ENCODE results near the gene CYP26A1.

CYP26A1 gene

DNA sequence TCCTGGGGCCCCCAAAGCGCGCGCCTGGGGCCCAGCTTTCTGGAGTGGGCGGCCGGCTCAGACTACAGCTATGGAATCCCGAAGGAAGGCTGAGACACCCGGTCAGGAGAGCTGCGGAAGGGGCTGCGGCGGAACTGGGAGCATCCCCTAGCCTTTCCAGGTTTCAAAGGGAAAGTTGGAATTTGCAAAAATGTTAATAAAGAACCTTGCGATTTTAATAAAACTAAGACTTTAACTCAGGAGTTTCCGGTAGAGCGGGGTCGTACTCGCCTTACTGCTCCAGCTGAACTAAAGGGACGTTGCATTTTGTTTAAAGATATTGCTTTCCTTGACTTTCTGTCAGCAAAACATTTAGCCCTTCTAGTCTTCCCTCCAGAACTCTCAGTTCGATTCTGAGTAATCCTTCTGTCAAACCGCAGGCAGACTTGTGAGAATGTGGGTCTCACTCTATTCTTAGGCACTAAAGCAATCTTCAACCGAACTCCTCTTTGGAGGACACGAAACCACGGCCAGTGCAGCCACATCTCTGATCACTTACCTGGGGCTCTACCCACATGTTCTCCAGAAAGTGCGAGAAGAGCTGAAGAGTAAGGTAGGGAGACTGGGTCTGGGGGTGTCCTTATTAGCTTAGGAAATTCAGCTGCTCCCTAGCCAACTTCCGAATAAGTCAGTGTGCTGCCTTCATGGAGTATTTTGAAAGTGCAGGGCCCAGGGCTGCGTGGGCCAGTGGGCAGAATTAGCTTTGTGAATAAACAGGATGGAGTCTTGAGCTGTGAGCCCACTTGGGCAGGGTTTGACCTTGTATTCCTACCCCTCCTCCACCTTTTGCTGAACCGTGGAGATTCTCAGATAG is 1.9 kb downstream of the CYP26A1 start:
- Histone ChIP-seq H4K20me1 (ENCODE audit: insufficient read depth, low read length) (no peaks in the 10 kb centered on the region), H3K9ac (ENCODE audit: low read length) (peak overlapping the region; percentile 61), H3K79me2 (ENCODE audit: low read length) (peaks cover 26% of the 10 kb centered on the region), H3K4me2 (ENCODE audit: low read depth, low read length) (peak overlapping the region; percentile 90), H3K4me3 (ENCODE audit: low read length) (peak overlapping the region; percentile 97), H2AFZ (ENCODE audit: low read length) (peak overlapping the region; percentile 87; the same call in 1 of the 2 replicates), H3K9me3 (replicated peaks; ENCODE audit: insufficient read depth, low read length) (no peaks in the 10 kb centered on the region), H3F3A (ENCODE audit: insufficient read depth, low read length) (peaks cover 57% of the 10 kb centered on the region), H3K36me3 (replicated peaks; ENCODE audit: insufficient read depth, low read length) (no peaks in the 10 kb centered on the region), H3K4me1 (ENCODE audit: low read length) (peaks cover 41% of the 10 kb centered on the region), H3K27ac (ENCODE audit: low read length) (peak overlapping the region; percentile 51; the same call in 1 of the 2 replicates), H3K27me3 (replicated peaks; ENCODE audit: insufficient read depth, low read length) (peaks cover under 1% of the 10 kb centered on the region; the same call in 1 of the 2 replicates), H3K9me2 (replicated peaks; ENCODE audit: insufficient read depth, low read length) (no peaks in the 10 kb centered on the region)
- TF ChIP-seq EZH2 (optimal IDR thresholded peaks at IDR 0.05; ENCODE audit: low read depth, low read length): no peak
- TF ChIP-seq EZH2phosphoT487 (IDR thresholded peaks at IDR 0.05; ENCODE audit: low read length): no peak
- TF ChIP-seq, protein P1, sequence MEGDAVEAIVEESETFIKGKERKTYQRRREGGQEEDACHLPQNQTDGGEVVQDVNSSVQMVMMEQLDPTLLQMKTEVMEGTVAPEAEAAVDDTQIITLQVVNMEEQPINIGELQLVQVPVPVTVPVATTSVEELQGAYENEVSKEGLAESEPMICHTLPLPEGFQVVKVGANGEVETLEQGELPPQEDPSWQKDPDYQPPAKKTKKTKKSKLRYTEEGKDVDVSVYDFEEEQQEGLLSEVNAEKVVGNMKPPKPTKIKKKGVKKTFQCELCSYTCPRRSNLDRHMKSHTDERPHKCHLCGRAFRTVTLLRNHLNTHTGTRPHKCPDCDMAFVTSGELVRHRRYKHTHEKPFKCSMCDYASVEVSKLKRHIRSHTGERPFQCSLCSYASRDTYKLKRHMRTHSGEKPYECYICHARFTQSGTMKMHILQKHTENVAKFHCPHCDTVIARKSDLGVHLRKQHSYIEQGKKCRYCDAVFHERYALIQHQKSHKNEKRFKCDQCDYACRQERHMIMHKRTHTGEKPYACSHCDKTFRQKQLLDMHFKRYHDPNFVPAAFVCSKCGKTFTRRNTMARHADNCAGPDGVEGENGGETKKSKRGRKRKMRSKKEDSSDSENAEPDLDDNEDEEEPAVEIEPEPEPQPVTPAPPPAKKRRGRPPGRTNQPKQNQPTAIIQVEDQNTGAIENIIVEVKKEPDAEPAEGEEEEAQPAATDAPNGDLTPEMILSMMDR (IDR thresholded peaks at IDR 0.05; ENCODE audit: low read length): no peak
- DNase-seq: peak; percentile 88

GRCh38 chr10:93076871-93077270 is 3.2 kb downstream of the CYP26A1 start:
- no peaks in the 10 kb centered on the region for H3K9me2 ChIP-seq (replicated peaks; ENCODE audit: insufficient read depth, low read length)
- H3K4me2 ChIP-seq (ENCODE audit: low read depth, low read length): peak overlapping the region; percentile 90
- no peaks in the 10 kb centered on the region for H3K36me3 ChIP-seq (replicated peaks; ENCODE audit: insufficient read depth, low read length)
- H3K79me2 ChIP-seq (ENCODE audit: low read length): peaks cover 26% of the 10 kb centered on the region
- H3F3A ChIP-seq (ENCODE audit: insufficient read depth, low read length): peaks cover 46% of the 10 kb centered on the region
- no peak overlapping the region for H3K27ac ChIP-seq (ENCODE audit: low read length)
- H2AFZ ChIP-seq (ENCODE audit: low read length): no peak overlapping the region
- no peak overlapping the region for H3K9ac ChIP-seq (ENCODE audit: low read length)
- peak overlapping the region; percentile 97 for H3K4me3 ChIP-seq (ENCODE audit: low read length)
- H3K27me3 ChIP-seq (replicated peaks; ENCODE audit: insufficient read depth, low read length): peaks cover 11% of the 10 kb centered on the region; the same call in 1 of the 2 replicates
- no peaks in the 10 kb centered on the region for H3K9me3 ChIP-seq (replicated peaks; ENCODE audit: insufficient read depth, low read length)
- DNase-seq: no peak
- no peaks in the 10 kb centered on the region for H4K20me1 ChIP-seq (ENCODE audit: insufficient read depth, low read length)
- no peak for TF ChIP-seq EZH2 (optimal IDR thresholded peaks at IDR 0.05; ENCODE audit: low read depth, low read length)
- TF ChIP-seq EZH2phosphoT487 (IDR thresholded peaks at IDR 0.05; ENCODE audit: low read length): no peak
- TF ChIP-seq, protein P1 (IDR thresholded peaks at IDR 0.05; ENCODE audit: low read length): no peak
- H3K4me1 ChIP-seq (ENCODE audit: low read length): peaks cover 38% of the 10 kb centered on the region

DNA sequence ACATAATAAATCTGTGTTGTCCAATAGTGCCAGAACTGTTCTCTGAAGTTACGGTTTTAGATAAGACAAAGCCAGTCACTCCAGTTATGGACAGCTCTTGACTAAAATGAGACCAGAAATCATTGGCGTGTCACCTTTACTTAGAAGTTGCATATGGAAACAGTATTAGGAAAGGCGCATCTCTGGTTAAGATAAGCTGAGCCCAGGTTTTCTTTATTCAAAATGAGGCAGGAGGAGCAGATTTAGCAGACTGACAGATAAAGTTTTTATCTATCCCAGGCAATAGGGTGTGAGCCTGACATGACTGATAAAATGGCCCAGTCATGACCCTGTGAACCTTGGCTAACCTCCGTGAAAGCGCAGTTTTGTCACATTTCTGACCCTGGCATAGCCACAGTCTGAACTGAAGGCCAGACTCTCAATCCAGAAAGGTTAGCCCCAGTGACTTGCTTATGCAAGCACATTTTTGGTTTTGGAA is 4.2 kb downstream of the CYP26A1 start:
- H3K9me2 ChIP-seq (replicated peaks; ENCODE audit: insufficient read depth, low read length): no peaks in the 10 kb centered on the region
- DNase-seq: peak; percentile 63
- no peak for TF ChIP-seq EZH2phosphoT487 (IDR thresholded peaks at IDR 0.05; ENCODE audit: low read length)
- TF ChIP-seq, protein P1 (IDR thresholded peaks at IDR 0.05; ENCODE audit: low read length): no peak
- TF ChIP-seq EZH2 (optimal IDR thresholded peaks at IDR 0.05; ENCODE audit: low read depth, low read length): no peak
- 0 out of 2 replicates have a peak overlapping the region, but pooled peaks have one; percentile 10 for H3K4me2 ChIP-seq (ENCODE audit: low read depth, low read length)
- peaks cover 32% of the 10 kb centered on the region for H3K4me1 ChIP-seq (ENCODE audit: low read length)
- no peaks in the 10 kb centered on the region for H4K20me1 ChIP-seq (ENCODE audit: insufficient read depth, low read length)
- H3K27me3 ChIP-seq (replicated peaks; ENCODE audit: insufficient read depth, low read length): peaks cover 12% of the 10 kb centered on the region; the same call in 1 of the 2 replicates
- H3K36me3 ChIP-seq (replicated peaks; ENCODE audit: insufficient read depth, low read length): no peaks in the 10 kb centered on the region
- no peak overlapping the region for H3K27ac ChIP-seq (ENCODE audit: low read length)
- no peak overlapping the region for H3K4me3 ChIP-seq (ENCODE audit: low read length)
- peaks cover 26% of the 10 kb centered on the region for H3K79me2 ChIP-seq (ENCODE audit: low read length)
- peaks cover 36% of the 10 kb centered on the region for H3F3A ChIP-seq (ENCODE audit: insufficient read depth, low read length)
- H2AFZ ChIP-seq (ENCODE audit: low read length): no peak overlapping the region
- no peaks in the 10 kb centered on the region for H3K9me3 ChIP-seq (replicated peaks; ENCODE audit: insufficient read depth, low read length)
- no peak overlapping the region for H3K9ac ChIP-seq (ENCODE audit: low read length)
